ENCODE measurements around the gene FLAD1. TPM values are rescaled to one million over a fixed set of nuclear protein-coding genes. Genes with fewer than 3 reads are reported as not detected.
A peak's percentile ranks its signal among the peaks of the same experiment; 100 is the strongest.
"Not testable (repeated sequence)": the region's sequence is repeated elsewhere in the genome, so short reads cannot be mapped to it uniquely, and the experiment has no call there.

Gene FLAD1
- total RNA-seq, 1 donor from 2014 or later: 31.2 TPM

- DNase-seq (ENCODE audit: extremely low read depth, low read depth, low spot score): no peak
Observed at GRCh38 chr1:154967331-154967950, 15.7 kb upstream of the FLAD1 start.

DNA sequence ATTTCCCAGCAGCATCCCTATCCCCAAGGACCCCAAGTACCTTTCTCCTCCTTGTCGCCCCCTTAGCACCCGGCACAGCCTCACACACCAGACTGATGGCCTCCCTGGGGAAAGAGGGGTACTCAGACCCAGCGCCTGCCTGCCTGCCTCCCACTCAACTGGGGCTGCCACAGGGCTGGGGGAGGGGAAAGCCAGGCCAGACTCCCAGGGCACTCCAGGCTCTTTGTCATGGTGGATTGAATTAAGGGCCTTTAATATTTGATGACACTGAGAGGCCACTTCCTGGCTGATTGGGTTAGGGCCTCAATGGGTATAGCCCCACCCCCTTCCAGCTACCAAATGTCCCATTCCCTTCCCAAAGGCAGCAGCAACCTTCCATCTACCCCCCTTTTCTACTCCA is 14.4 kb upstream of the FLAD1 start:
- DNase-seq (ENCODE audit: extremely low read depth, low read depth, low spot score): no peak

- DNase-seq (ENCODE audit: extremely low read depth, low read depth, low spot score): no peak
Observed at GRCh38 chr1:154969246-154969645, 13.9 kb upstream of the FLAD1 start.

DNA sequence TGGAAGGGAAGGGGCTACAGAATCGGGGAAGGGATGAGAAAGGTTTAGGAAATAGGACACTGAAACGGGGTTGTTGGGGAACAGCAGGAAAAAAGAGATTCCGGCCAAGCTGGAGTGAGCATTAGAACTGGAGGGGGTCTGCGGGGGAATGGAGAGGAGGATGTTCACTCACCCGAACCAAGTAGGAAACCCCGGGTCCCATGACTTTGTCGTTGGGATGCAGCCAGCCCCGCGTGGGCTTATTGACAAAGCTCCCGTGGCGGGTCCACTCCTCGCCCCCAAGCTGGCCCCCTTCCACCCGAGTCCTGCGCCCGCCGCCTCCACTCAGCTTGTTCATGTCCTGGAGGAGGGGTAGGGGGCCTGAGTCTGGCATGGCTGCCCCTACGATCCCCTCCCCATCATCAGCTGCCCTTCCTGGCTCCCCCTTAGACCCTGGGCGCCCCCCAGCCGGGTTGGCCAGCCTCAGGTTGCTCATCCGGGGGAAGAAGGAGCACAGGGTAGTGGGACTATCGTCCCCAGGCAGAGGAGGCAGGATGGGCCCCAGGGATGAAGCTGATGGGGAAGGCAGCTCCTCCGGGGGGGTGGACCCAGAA is 13.2 kb upstream of the FLAD1 start:
- no peak for DNase-seq (ENCODE audit: extremely low read depth, low read depth, low spot score)

GRCh38 chr1:154970631-154971340 is 12.4 kb upstream of the FLAD1 start, which contains the start of gene SHC1:
TSS of gene SHC1 (minus strand) at chr1:154970747. CDS start at chr1:154970526, 221 bp downstream.
- no peak for DNase-seq (ENCODE audit: extremely low read depth, low read depth, low spot score)

DNA sequence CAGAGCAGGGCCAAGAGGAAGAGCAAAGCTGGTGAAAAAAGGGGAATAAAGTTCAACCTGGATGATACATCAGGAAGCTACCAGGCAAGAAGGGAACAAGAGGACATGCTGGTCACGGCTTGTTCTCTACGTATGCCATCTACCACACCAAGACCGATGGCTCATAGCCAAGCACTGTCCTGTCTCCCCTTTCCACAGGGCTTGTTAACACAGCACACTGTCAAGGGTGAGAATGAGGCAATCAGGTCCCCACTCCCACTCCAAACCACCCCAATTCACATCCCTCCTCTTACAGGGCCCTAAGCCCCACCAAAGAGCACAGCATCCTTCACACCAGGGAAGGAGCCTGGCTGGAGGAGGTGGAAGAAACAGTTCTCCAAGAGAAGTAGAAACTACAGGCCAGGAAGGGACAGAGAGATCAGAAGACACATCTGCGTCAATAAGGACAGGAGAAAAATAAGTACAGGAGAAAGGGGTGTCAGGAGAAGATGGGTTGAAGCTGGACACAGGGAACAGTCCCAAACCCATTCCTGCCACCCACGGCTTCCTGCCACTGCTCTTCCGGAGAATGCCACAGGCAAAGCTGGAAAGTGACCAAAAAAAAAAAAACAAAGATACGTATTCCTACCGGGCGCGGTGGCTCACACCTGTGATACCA is 11.7 kb upstream of the FLAD1 start:
- DNase-seq (ENCODE audit: extremely low read depth, low read depth, low spot score): no peak

DNA sequence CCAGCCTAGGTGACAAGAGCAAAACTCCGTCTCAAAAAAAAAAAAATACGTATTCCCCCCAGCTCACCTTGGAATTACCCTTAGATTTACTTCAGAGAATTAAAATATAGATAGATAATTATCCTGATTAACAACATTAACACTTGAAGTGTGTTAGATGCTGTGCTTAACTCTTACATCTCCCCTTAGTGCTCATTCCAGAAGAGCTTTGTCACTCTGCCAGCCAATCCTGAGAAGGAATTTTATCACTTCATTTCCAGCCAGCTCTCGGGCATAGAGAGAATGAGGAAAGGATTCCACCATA is 11.0 kb upstream of the FLAD1 start:
- no peak for DNase-seq (ENCODE audit: extremely low read depth, low read depth, low spot score)

DNA sequence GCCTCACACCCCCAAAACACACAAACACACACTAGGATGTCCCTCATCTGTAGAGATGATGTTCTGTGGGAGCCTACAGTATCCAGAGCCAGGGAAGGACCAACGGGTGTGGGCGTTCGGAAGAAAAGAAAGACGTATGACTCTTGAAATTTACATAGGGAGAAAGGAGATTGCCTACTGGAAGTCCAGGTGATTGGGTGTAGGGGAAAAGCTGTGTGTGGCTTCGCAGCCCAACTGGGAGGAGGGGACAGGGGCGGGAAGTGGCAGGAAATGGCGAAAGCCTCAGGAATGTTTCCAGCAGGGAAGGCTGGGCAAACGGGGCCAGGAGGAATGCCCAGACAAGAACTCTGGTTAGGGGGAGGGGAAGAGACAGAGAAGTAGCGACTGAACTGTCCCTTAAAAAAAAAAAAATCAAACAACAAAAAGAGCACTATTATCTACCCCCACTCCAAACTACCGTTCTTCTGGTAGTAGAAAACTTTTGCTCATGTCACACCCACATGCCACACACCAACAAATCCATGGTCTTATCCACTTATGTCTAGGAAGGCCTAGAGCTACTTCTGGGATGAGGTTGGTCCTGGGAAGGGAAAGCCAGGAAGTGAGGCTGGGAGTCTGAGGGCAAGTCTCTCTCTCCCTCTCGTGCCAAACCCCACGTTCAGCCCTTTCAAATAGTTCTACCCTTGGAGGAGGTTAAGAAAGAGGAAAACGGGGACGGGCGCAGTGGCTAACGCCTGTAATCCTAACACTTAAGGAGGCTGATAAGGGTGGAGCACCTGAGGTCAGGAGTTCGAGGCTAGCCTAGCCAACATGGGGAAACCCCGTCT is 10.4 kb upstream of the FLAD1 start:
- DNase-seq (ENCODE audit: extremely low read depth, low read depth, low spot score): peak; percentile 86

GRCh38 chr1:154973344-154974101 is 9.6 kb upstream of the FLAD1 start:
- DNase-seq (ENCODE audit: extremely low read depth, low read depth, low spot score): peak; percentile 91

DNA sequence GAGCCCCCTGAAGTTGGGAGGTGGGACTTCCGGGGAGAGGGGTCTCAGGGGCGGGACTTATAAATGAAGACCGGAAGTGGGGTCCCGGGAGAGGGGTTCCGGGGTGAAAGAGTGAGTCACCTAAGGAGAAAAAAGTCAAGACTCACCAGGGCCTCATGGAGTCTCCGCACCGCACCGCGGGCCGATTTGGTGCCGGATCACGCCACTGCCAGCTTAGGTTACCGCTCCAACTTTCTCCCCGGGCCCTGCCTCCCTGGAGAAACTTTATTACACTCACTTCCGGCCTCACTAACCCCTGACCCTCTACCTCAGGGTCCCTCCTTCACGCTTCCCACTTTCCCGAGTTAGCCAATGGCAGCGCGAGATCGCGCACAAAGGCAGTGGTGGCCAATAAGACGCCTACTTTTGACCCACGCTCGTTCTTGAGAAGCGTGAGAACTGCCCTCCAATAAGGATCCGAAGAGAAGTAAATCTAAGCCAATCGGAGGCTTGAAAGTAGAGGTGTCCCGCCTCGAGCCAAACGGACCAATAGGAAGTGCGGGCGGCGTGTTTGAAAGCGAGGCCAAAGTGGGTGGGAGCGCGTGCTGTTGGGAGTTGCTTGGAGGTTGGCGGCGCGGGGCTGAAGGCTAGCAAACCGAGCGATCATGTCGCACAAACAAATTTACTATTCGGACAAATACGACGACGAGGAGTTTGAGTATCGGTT is 8.9 kb upstream of the FLAD1 start, which contains the start of gene CKS1B:
Gene CKS1B, plus strand, starts transcription at position 580 of the 706 bp plus-strand sequence. Its CDS starts 65 bp downstream, at position 645.
- peak; percentile 99 for DNase-seq (ENCODE audit: extremely low read depth, low read depth, low spot score)

DNA sequence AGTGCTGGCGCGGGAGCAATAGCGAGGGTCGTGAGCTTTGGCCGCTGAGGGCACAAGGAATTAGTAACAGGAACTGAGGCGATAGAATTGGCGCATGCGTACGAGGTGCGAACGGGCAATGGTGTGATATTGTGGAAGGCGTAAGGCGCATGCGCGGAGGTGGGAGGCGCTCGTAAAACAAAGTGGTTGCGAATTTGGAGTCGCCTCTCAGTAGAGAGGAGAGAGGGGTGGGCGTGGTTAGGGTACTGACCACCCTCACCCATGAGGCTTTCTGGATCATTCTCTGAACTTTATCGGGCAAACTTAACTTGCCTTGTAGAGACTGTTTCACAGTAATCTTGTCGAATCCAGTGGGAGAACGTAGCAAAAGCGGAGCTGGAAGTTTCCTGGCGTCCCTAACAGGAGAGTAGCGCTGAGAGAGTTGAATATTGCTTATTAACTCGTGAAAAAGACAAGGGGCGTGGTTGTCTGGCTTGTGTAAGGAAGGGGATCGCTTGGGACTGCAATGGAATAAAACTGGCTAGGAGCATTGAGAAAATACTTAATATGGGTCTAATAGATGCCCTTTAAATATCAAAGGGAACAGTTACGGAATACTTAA is 8.2 kb upstream of the FLAD1 start:
- peak; percentile 92 for DNase-seq (ENCODE audit: extremely low read depth, low read depth, low spot score)

DNA sequence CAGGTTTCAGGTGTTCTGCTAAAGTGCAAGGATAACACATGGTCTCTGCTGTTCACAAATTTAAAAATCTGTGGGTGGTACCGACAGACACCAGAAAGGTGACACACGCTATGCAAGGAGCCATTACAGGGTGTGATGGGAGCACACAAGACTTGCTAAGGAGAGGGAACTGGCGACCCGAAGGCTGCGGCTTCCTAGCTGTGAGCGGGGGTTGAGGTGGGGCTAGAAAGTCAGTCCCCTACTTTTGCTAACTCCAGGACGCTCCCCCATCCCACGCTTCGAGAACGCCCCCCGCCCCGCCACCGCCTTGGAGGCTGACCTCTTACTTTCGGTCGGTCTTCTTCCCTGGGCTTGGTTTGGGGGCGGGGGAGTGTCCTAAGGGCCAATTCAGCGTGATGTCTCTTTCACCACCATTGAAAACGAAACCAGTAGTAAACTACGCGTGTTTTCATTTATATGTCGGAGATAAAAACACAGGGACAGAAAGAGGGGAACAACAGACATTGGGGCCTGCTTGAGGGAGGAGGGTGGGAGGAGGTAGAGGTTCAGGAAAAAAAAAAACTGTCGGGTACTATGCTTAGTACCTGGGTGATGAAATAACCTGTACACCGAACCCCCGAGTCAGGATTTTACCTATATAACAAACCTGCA is 7.6 kb upstream of the FLAD1 start:
- DNase-seq (ENCODE audit: extremely low read depth, low read depth, low spot score): no peak

DNA sequence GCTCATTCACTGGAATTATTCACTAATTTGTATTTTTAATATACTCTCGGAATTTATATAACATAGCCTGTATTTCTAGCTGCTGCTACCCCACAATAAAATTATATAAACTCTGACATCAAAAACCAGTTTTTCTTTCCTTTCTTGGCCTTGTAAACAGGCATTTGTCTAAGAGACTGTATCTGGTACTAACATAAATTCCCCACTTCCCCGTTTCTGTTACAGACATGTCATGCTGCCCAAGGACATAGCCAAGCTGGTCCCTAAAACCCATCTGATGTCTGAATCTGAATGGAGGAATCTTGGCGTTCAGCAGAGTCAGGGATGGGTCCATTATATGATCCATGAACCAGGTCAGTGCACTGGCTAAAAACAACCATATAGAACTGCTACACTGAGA is 5.4 kb upstream of the FLAD1 start:
- DNase-seq (ENCODE audit: extremely low read depth, low read depth, low spot score): not testable (repeated sequence)

GRCh38 chr1:154978360-154978759 is 4.8 kb upstream of the FLAD1 start:
- no peak for DNase-seq (ENCODE audit: extremely low read depth, low read depth, low spot score)

- no peak for DNase-seq (ENCODE audit: extremely low read depth, low read depth, low spot score)
Observed at GRCh38 chr1:154982341-154982740, 803 bp upstream of the FLAD1 start.

- DNase-seq (ENCODE audit: extremely low read depth, low read depth, low spot score): no peak
Observed at GRCh38 chr1:154983776-154984466, 777 bp downstream of the FLAD1 start.

GRCh38 chr1:154986736-154987135 is 3.6 kb downstream of the FLAD1 start:
- not testable (repeated sequence) for DNase-seq (ENCODE audit: extremely low read depth, low read depth, low spot score)

DNA sequence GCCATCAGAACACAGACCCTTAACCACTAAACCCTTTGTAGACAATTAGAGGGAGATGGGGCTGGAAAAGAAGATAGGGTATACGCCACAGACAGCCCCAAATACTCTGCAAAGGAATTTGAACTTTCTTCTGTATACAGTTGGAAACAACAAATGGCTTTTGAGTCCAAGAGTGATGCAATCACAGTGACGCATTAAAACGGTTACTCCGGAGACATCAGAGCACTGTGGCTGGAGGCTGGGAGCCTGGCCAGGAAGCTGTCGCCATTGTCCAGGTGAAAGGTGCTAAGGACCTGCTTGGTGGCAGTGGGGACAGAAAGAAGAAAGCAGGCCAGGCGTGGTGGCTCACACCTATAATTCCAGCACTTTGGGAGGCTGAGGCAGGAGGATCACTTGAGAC is 4.2 kb downstream of the FLAD1 start:
- DNase-seq (ENCODE audit: extremely low read depth, low read depth, low spot score): no peak

All from glomerular endothelial cell (primary cell).